ENCODE measurements around the gene MAP3K20.
"Not testable (repeated sequence)": the region's sequence is repeated elsewhere in the genome, so short reads cannot be mapped to it uniquely, and the experiment has no call there.

The MAP3K20 gene

DNA sequence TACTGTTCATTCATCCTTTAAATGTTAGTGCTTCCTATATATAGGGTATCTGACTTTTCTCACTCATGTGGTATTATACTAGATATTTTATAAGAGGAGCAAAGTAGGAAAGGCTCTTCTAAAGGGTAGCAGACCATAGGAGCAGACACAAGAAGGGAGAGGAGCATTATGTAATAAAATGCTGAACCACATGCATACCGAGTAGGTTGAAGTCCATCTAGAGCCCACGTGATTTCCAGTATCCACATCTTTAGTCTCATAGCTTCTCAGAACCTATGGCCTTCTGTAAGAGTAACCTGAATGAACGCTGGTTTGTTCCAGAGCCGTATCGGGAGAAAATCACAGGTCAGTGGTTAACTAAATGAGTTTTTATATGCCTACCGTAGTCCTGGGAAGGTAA, 85.9 kb downstream of the MAP3K20 start:
- no peak for DNase-seq (ENCODE audit: low spot score)

DNA sequence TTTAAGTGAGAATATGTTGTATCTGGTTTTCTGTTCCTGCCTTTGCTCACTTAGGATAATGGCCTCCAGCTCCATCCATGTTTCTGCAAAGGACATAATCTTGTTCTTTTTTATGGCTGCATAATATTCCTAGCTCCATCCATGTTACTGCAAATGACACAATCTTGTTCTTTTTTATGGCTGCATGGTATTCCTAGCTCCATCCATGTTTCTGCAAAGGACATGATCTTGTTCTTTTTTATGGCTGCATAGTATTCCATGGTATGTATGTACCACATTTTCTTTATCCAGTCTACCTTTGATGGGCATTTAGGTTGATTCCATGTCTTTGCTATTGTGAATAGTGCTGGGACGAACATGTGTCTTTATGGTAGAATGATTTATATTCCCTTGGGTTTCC, 87.7 kb downstream of the MAP3K20 start:
- not testable (repeated sequence) for DNase-seq (ENCODE audit: low spot score)

DNA sequence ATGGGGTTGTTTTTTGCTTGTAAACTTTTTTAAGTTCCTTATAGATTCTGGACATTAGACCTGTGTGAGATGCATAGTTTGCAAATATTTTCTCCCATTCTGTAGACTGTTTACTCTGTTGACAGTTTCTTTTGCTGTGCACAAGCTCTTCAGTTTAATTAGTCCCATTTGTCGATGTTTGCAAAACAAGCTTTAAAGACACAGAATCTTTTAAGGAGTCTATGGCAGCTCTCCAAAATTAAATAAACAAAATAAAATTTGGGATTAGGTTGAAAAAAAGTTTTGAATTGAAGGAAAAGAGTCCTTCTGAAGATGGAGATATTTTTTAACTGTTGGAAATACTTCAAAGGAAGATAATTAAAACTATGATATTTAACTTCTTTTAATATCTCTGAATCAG, 88.8 kb downstream of the MAP3K20 start:
- no peak for DNase-seq (ENCODE audit: low spot score)

DNA sequence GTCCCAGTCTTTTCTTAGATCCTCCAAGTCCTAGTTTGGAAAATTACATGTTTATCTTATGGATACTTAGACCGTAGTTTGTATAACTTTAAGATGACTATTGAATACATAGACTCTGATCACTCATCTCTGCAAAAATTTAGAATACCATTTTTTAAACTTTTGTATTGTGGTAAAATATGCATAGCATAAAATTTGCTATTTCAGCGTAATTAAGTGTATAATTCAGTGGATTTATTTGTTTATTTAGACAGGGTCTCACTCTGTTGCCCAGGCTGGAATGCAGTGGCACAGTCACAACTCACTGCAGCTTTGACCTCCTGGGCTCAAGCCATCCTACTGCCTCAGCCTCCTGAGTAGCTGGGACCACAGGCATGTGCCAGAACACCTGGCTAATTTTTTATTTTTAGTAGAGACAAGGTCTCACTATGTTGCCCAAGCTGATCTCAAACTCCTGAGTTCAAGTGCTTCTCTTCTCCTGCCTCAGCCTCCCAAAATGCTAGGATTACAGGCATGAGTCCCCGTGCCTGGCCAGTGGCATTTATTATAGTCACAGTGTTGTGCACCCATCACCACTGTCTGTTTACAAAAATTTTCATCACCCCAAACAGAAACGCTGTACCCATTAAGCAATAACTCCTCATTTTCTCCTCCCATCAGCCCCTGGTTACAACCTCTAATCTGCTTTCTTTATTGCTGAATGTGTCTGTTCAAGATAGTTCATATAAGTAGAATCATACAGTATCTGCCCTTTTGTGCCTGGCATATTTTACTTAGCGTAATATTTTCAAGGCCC, 90.0 kb downstream of the MAP3K20 start:
- no peak for DNase-seq (ENCODE audit: low spot score)

DNA sequence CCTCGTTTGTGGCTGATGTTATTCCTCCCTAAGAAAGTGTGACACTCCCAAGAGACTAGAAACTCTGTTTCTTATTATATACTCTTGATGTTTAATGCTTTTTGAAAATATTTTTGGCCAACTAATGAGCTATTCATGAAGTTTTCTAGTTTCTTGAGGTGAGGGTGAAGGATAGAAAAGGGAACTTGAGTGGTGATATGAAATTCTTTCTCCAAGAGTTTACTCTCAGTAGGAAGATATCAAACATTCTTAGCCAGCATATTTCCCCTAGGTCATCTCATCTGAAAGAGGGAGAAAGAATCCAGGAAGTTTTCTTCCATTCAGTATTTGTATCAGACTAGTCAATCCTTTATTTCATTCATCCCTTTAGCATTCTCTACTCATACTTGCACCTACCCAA, 95.7 kb downstream of the MAP3K20 start:
- DNase-seq (ENCODE audit: low spot score): no peak

DNA sequence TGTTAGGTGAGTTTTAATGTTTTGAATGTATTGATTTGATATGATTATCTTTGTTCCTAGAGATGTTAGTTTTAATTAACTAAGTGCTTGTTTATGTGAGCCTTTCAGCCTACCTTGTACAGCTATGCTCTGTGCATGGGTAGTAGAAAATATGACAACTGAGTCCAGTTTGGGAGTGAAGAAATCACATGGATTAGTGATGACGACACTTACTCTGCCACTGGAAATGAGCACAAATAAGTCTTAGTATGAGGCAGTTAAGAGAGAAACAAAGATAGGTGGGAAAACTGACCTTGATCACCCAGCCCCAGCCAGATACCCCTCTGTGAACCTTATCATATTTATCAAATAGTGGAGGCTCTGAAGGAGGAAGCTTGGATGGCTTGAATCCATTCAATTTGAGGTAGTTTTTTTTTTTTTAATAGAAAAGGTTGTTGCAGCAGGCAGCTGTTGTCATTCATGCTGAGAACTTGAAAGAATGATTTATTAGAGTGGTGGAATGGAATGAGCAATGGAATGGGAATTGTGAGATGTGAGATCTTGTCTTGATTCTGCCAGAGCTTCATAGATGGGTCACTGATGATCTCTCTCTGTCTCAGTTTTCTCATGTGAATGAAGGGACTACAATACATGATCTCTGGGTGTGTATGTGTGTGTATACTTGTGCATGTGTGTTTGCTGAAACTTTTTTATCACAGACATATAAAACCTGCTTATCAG, 96.4 kb downstream of the MAP3K20 start:
- no peak for DNase-seq (ENCODE audit: low spot score)

DNA sequence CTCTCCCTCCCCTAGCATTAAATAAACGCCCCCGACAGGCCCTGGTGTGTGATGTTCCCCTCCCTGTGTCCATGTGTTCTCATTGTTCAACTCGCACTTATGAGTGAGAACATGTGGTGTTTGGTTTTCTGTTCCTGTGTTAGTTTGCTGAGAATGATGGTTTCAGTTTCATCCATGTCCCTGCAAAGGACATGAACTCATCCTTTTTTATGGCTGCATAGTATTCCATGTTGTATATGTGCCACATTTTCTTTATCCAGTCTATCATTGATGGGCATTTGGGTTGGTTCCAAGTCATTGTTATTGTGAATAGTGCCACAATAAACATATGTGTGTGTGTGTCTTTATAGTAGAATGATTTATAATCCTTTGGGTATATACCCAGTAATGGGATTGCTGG, 98.7 kb downstream of the MAP3K20 start:
- DNase-seq (ENCODE audit: low spot score): not testable (repeated sequence)

DNA sequence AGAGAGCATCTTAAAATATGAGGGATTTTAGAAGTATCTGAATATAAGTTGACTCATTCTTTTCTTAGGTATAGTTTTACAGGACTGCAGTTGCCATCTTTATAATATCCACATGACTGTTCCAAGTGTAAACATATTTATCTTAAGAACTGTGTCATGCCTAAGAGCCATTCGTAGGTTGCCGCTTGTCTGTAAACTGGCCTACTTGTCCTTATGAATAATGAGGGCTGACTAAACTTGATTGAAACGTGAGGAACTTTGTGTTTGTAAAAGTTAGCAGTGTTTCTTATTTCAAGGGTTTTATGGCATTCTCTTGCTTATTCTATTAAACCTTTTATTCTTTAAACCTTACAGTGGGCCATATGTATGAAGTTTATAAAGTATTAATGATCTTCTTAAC, 99.6 kb downstream of the MAP3K20 start:
- no peak for DNase-seq (ENCODE audit: low spot score)

DNA sequence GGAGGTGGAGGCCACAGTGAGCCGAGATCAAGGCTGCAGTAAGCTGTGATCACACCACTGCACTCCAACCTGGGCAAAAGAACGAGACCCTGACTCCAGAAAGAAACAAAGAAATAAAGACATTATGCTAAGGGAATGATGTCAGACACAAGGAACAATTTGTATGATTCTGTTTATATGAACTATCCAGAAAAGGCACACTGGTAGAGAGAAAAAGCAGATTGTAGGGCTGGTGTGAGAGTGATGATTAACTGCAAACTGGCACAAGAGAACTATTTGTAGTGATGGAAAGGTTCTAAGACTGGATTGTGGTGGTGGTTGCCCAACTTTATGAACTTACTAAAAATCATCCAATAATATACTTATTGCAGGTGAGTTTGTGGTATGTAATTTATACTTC, 106.3 kb downstream of the MAP3K20 start:
- DNase-seq (ENCODE audit: low spot score): no peak

DNA sequence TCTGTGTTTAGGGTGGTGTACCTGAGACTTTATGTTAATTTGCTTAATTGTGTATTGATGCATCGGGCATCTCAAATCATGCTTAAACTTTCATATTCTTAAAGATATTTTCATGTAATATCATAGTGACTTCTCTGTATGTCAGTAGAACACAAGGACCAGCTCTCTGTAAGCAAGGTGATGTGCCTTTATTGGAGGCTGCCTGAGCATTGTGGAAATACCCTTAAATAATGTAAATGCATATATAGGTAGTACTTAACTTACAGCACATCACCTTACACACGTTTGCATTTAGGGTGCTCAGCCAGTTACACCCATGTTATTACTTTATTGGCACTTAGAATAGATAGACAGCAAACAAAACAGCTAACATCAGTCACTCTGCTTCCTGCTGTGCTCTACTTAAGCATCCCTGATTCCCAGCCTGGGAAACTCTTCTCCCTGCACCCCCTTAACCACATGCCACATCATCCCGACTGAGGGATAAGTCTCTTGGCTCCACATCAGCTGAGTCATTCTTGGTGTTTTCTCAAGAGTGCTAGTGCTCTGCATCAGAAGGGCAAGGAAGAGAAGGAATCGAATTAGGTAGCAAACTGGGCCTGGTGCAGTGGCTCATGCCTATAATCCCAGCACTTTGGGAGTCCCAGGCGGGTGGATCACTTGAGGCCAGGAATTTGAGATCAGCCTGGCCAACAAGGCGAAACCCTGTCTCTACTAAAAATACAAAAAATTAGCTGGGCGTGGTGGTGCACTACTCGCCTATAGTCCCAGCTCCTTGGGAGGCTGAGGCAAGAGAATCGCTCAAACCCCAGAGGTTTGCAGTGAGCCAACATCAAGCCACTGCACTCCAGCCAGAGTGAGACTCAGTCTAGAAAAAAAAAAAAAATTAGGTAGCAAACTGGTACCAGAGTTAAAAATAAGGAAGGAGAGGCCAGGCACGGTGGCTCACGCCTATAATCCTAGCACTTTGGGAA, 108.7 kb downstream of the MAP3K20 start:
- peak; percentile 76 for DNase-seq (ENCODE audit: low spot score)

DNA sequence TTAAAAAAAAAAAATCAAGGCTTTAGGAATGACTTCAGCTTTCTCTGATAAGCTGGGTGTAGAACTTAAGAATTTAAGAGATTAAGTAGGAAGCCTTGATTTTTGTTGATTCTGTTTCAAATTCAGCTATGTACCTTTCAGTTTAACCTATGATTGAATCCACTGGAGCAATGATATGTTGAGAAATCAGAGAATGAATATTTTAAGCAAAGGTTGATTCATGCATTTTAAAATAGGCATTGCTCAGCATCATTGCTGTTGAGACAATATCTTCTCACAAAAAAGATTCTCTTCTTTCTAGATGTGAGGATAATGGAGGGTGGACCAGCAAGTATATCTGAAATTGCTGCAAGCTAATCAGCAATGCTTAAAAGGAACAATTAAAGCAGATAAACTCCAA, 109.8 kb downstream of the MAP3K20 start:
- no peak for DNase-seq (ENCODE audit: low spot score)

DNA sequence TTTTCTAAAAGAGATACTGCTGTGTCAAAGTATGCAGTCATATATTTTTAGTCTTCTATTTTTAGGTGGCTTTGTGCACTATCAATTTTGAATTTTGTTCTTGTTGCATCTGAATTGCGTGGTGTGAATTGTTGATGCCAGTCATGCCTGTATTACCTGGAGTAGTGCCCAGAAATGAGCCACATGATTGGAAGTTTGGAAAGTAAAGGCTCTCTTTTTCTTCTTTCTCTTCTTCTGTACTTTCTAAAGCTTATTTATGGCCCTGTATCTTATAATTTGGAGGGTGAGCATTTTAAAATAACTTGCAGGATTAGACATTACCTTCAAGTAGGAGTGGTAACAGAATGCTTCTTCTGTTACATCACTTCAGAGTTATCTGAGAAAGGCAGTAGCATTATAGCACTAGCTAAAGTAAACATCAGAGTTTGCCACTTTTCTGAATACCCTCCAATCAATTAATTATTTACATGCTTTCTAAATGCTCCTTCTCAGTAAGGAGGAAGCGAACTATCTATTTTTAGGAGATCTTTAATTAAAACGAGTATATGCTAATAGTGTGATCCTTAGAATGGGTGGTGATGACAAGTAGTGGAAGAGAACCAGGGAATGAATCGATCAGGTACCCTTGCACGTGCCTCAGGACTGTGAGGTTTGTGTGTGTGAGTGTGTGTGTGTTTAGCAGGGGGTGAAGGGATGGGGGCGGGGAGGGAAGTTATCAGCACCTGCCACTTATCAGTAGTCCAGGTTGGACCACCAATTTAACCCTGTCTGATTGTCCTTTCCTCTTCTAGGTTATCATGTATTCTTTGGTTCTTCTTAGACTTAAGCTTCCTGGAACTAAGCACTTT, 112.5 kb downstream of the MAP3K20 start:
- DNase-seq (ENCODE audit: low spot score): no peak

DNA sequence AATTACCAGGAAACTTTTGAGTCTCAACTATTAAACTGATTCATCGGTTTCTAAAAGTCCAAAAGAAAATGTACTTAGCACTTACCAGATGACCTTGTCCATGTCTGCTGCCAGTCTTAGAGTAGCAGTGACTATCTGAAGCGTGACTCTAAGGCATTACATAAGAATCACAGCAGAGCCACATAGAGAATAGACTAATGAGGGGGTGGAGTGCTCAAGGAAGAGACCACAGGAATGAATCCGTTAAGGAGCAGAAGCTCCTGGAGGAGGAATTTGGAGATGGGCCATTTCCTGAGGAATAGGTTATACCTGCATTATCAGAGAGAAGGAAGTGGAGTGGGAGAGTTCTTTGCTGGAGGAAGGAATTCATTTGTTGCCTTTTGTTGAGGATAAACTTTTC, 116.0 kb downstream of the MAP3K20 start:
- no peak for DNase-seq (ENCODE audit: low spot score)

DNA sequence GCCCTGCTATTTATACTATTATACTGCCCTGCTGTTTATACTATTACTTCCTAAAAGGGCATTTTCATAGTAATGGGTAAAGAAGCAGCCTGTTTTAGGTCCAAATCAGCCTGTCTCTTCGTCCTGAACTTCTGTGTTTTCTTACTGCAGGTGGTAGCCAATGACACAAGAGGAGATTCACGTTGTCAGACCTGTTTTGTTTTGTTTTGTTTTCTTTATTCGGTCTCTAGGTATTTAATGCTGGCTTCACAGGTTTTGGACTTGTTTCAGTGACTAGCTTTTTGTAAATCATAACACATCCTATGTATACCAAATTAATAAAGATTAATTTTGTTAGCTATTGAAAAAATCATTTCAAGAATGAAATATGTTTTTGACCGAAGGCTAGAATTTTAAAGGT, 116.4 kb downstream of the MAP3K20 start:
- no peak for DNase-seq (ENCODE audit: low spot score)

DNA sequence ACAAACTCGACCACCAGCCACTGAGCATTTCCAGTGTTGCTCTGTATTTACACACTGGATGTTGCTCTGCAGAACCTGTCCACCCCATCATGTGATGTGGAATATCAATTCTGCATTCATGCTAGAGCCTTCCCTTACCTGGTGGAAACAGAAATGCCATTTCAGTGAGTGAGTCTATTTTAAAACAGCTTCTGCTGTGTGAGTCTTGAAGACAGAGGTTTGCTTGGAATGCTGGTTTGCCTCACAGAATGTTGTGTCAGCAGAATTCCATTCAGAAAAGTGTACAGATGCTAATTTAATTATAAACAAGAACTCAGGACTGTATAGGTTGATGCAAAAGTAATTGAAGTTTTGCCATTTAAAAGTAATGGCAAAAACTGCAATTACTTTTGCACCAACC, 118.3 kb downstream of the MAP3K20 start:
- DNase-seq (ENCODE audit: low spot score): no peak

DNA sequence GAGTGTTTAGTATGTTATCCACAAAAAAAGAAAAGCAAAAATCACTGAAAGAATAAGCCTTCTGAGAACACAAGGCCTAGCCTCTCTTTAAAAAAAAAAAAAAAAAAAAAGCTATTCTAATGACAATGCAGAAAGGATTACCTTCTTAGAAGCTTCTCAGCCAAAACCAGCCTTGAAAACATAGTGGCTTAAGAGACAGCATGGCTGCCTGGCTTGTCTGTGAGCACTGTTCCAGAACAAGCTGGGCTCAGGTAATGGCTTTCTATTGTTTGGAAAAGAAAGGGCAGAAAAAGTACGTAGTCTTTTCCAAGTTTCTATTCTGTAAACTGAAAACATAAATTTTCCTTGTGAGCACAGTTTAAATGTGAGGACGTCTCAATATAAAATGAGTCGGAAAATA, 119.5 kb downstream of the MAP3K20 start:
- DNase-seq (ENCODE audit: low spot score): no peak

DNA sequence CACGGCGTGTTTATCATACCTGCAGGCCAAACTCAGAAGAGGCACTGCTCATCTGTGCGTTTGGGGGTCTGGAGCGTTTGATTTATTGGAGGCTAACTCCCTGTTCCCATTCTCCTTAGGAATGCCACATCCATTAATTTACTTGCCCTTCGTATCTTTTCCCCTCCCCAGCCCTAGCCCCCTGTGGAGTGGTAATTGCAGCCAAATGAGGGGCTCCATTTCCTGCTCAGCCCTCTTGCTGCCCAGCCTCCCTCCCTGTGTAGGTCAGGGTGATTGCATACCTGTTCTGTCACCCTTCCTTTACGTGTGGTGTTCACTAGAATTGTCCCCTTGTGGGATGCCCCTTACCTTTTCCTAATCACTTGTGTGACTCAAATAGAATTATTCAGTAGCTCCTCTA, 120.4 kb downstream of the MAP3K20 start:
- no peak for DNase-seq (ENCODE audit: low spot score)

DNA sequence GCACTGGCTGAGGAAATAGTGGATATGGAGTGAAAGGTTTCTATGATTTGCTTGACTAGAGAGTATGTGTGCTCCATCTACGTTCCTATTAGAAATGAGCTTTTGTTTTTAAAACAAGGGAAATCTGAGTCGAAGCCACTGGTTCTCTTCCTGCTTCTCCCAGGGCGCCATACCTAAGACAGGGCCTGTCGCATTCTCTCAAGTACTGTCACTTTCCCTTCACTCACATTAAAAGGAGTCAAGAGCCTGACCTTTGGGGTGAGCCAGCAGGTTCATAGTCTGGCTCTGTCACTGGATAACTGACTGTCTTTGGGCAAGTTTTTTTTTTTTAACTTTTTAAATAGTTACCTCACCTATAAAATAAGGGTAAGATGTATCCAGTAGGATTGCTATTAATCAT, 121.0 kb downstream of the MAP3K20 start:
- DNase-seq (ENCODE audit: low spot score): no peak

DNA sequence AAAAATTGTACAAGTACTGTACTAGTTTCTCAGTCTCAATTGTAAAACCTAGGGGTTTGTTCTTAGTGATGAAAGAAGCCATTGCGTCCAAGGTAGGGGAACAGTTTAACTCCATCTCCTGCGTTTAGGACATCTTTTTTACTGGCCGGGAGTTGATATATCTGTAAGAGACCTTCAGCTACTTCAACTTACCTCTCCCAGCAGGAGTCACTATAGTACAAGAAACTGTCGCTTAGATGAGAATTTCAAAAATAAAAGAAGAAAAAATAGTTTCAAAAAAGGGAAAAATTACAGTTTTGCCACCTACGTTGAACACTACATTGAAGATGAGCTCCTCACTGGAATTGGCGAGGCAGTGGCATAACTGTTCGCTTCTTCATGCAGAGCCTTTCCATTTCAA, 122.7 kb downstream of the MAP3K20 start:
- no peak for DNase-seq (ENCODE audit: low spot score)

DNA sequence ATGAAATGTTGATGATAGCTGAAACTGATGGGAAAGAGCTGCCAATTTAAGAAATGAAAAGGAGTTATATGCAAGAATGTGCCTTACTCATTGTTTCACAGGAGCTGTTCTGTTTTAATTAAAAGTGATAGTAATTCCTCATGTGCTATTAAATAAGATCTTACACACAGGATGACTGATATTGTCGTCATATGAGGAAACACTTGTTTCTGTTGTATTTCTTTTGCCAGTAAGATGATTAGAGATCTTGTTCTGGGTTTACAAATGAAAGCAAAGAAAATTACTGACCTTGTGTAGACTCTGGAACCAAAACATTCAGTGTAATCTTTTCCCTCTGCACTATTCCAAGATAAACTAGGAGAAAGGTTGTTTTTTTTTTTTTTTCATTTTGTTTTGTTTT, 123.6 kb downstream of the MAP3K20 start:
- no peak for DNase-seq (ENCODE audit: low spot score)

DNA sequence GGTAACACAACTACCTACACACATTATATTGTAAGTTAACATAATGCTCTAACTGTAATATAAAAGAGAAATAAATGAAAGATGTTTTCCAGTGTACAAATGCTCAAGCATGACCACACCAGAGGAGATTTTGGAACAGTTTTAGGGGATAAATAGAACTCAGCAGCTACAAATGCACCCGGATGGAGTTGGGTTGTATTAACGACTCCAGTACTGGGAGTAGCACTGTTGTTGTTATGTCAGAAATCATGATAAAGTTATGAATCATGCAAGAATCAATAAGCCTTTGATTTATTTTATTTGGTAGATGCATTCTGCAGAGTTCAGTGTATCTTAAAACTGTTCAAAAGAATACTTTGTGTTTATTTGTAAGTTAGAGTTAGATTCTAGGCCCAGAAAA, 126.9 kb downstream of the MAP3K20 start:
- DNase-seq (ENCODE audit: low spot score): no peak

DNA sequence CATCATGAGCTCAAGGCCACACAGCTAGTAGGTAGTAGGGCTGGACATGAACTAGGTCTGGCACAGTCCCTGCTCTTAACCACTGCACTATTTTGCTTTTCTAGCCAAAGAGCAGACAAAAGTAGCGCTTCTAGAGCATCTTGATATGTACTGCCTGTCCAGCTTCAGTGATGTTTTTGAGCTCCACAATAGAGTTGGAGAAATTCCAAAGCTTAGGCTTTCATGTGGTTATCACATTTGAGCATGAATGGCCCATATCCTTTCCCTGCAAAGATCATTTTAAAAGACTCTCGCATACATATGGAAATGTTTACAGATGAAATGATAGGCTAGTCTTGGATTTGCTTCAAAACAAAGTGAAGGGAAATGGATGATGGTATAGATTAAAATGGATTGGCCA, 128.7 kb downstream of the MAP3K20 start:
- no peak for DNase-seq (ENCODE audit: low spot score)

Measured in hematopoietic multipotent progenitor cell treated with erythropoietin and hydrocortisone succinate and interleukin-3 and kit ligand, for 17 days (in vitro differentiated cells).